Fibroblast of the aortic adventitia (primary cell): Measurements from ENCODE around the gene CKAP2. TPM values are rescaled to one million over a fixed set of nuclear protein-coding genes. Genes with fewer than 3 reads are reported as not detected.
A peak's percentile ranks its signal among the peaks of the same experiment; 100 is the strongest.

Experiments used
- DNase-seq: peaks from one replicate; pipeline ENCODE4 v3.0.0-alpha.2; 2010; ENCODE audit warnings: low read depth
- H3K4me3 ChIP-seq: 2 replicates; pipeline ENCODE4 v1.5.1; 2011; ENCODE audit warnings: low read depth, mild to moderate bottlenecking, control low read depth, low read length, moderate library complexity
- CTCF ChIP-seq: IDR thresholded peaks from 2 replicates; pipeline ENCODE4 v1.5.1; 2011; ENCODE audit warnings: mild to moderate bottlenecking, low read length, control low read depth, inconsistent platforms; ENCODE audit not compliant: insufficient read depth
- total RNA-seq: library from RNA; depleted of rRNA; stranded (reverse); fragments of >200 nt; gene quantifications from 2 replicates; pipeline ENCODE4 v1.2.3, GENCODE V29; 2012; ENCODE audit warnings: low replicate concordance

CKAP2 gene
- total RNA-seq, 1 donor: 55.5 TPM

GRCh38 chr13:52447354-52447753 lies 7.9 kb upstream of the CKAP2 start:
- H3K4me3 ChIP-seq: no peak overlapping the region
- DNase-seq: no peak
- TF ChIP-seq CTCF: no peak

- DNase-seq: no peak
- TF ChIP-seq CTCF: no peak
- peak overlapping the region; percentile 37 for H3K4me3 ChIP-seq
Observed at GRCh38 chr13:52447815-52448552, 7.3 kb upstream of the CKAP2 start.

- peak overlapping the region; percentile 83 for H3K4me3 ChIP-seq
- DNase-seq: no peak
- no peak for TF ChIP-seq CTCF
Observed at GRCh38 chr13:52449331-52450011, 5.8 kb upstream of the CKAP2 start.

- DNase-seq: peak; percentile 92
- peak within 1 kb of the TSS; percentile 83 for H3K4me3 ChIP-seq
- TF ChIP-seq CTCF: peak; percentile 86
Observed at GRCh38 chr13:52450012-52450792, 5.1 kb upstream of the CKAP2 start, which contains the start of gene VPS36. TSS of gene VPS36 (minus strand) at chr13:52450634. CDS start at chr13:52450594, 40 bp downstream.

- TF ChIP-seq CTCF: no peak
- no peak for DNase-seq
- H3K4me3 ChIP-seq: peak overlapping the region; percentile 53
Observed at GRCh38 chr13:52450793-52451116, 4.5 kb upstream of the CKAP2 start.

- DNase-seq: no peak
- no peak for TF ChIP-seq CTCF
- no peak overlapping the region for H3K4me3 ChIP-seq
Observed at GRCh38 chr13:52451135-52451804, 4.0 kb upstream of the CKAP2 start.
